AG04449 (cell line): Measurements from ENCODE around the gene CLPTM1L.
A peak's percentile ranks its signal among the peaks of the same experiment; 100 is the strongest.

Source experiments
- CTCF ChIA-PET: fragments of 350-600 bp; formaldehyde crosslinking; extraction: SDS; loops from one replicate; lab custom pipeline; 2021; ENCODE audit warnings: antibody characterized with exemption; lab: Yijun Ruan, JAX
- POLR2A ChIA-PET: fragments of 400-600, 350-600 bp; formaldehyde crosslinking; extraction: SDS; loops from one replicate; lab custom pipeline; 2020; ENCODE audit warnings: antibody characterized with exemption, inconsistent platforms; lab: Yijun Ruan, JAX
- DNase-seq: peaks from one replicate; pipeline ENCODE4 v3.0.0-alpha.2; 2010; ENCODE audit warnings: low read depth, low spot score
- H3K4me3 ChIP-seq: 2 replicates; pipeline ENCODE4 v1.5.1; 2011; ENCODE audit warnings: low read depth, mild to moderate bottlenecking, control low read depth, low read length
- CTCF ChIP-seq: IDR thresholded peaks from one replicate; pipeline ENCODE4 v1.5.1; 2011; ENCODE audit warnings: mild to moderate bottlenecking, moderate library complexity, low read length, control low read depth, inconsistent platforms; ENCODE audit not compliant: insufficient read depth; ENCODE audit errors: missing control alignments

CLPTM1L gene

GRCh38 chr5:1381370-1382247 is 36.7 kb upstream of the CLPTM1L start:
- no peak overlapping the region for H3K4me3 ChIP-seq
- no peak for DNase-seq
- TF ChIP-seq CTCF, result no peak
- POLR2A ChIA-PET, result no interaction called here
- CTCF ChIA-PET, result interaction anchor here (2.0 kb wide), 1 partner anchor 262 kb away, joined by 5 read pairs; no protein-coding TSS in a partner anchor

GRCh38 chr5:1380910-1381309 is 36.0 kb upstream of the CLPTM1L start:
- CTCF ChIA-PET, result interaction anchor here (1.1 to 2.0 kb wide), 4 partner anchors 9 to 264 kb away, joined by 3 to 5 read pairs (median 4); no protein-coding TSS in a partner anchor
- H3K4me3 ChIP-seq, result no peak overlapping the region

GRCh38 chr5:1380011-1380817 is 35.3 kb upstream of the CLPTM1L start:
- peak; percentile 53 for TF ChIP-seq CTCF
- ChIA-PET CTCF (interaction anchor here (0.9 to 2.0 kb wide), 7 partner anchors 9 to 265 kb away, joined by 3 to 5 read pairs (median 3); no protein-coding TSS in a partner anchor), POLR2A (no interaction called here)
- no peak overlapping the region for H3K4me3 ChIP-seq
- DNase-seq, result no peak

More at GRCh38 chr5:1380910-1381309, 36.0 kb upstream of the CLPTM1L start:
- POLR2A ChIA-PET, result no interaction called here
- no peak for TF ChIP-seq CTCF
- DNase-seq, result no peak

- ChIA-PET CTCF (interaction anchor here (1.2 to 1.5 kb wide), 3 partner anchors 32 to 266 kb away, joined by 3 read pairs; no protein-coding TSS in a partner anchor), POLR2A (no interaction called here)
- no peak overlapping the region for H3K4me3 ChIP-seq
- TF ChIP-seq CTCF, result no peak
- no peak for DNase-seq
Measured at GRCh38 chr5:1378866-1379659, 34.2 kb upstream of the CLPTM1L start.

GRCh38 chr5:1378096-1378495 is 33.2 kb upstream of the CLPTM1L start:
- no peak for TF ChIP-seq CTCF
- POLR2A ChIA-PET, result no interaction called here
- DNase-seq, result no peak
- no peak overlapping the region for H3K4me3 ChIP-seq
- CTCF ChIA-PET, result no interaction called here
